HG02759 (cell line): Measurements from ENCODE around the gene LRRC56.

Experiments used
- ATAC-seq: cut with Tn5 transposase; IDR thresholded peaks from one replicate; pipeline ENCODE4 v1.9.1; 2021; ENCODE audit warnings: mild to moderate bottlenecking, moderate library complexity; ENCODE audit not compliant: unreplicated experiment

Gene LRRC56

DNA sequence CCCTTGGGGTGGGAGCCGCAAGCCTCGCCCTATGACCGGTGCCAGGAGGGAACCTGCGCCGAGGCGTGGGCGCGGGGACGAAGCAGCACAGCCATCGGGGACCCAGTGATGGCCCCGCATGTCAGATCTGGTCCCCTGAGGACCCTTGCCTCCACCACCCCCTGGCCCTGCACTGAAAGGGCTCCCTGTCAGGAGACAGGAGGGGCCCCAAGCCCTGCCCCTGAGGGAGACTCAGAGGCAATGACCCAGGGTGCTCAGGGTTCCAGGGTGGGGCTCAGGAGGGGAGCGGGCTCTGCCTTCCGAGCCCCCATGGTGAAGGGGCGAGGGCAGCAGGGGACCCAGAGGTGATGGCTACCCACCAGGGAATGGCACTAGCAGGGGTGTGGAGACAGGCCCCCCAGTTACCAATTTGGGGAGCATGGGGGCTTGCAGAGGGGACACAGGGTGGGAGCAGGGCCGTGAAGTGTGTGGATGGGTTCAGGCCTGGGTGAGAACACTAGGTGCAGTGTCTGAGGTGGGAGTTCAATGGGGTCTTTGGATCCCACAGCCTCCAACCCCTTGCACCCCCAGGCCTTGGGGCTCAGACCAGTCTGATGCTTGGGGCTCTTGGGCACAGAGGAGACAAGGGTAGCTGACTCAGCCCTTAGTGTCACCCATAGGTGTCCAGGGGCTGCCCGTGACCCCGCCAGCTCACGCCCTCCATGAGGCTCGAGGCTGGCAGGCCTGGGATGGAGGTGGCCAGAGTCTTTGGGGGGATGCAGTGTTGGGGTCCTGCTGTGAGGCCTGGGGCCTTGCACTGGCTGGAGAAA lies 499 bp downstream of the LRRC56 start:
- no peak for ATAC-seq

DNA sequence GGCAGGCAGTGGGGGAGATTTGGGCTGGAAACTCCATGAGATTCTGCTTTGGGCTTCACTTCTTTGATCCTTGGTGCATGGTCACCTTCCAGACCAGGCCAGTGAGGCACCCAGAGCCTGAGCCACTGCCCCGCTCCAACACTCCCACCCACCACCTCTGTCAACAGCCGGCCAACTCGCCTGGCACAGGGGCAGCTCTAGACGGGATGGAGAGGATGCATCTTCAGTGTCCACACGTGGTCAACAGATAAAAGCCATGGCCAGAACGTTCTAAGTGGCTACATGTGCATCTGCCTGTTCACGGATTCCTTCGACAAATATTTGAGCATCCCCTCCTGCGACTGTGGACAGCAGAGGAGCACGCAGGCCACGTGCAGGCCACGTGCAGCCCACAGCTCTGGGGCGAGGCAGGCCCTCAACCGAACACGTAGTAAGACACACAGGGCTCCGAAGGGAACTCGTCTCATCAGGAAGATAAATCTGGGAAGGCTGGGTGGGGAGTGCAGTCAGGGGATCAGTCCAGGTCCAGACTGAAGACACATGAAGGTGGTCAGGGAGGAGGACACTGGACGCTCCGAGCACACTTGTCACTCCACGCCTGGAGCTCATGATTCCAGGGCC lies 1.2 kb downstream of the LRRC56 start:
- no peak for ATAC-seq

DNA sequence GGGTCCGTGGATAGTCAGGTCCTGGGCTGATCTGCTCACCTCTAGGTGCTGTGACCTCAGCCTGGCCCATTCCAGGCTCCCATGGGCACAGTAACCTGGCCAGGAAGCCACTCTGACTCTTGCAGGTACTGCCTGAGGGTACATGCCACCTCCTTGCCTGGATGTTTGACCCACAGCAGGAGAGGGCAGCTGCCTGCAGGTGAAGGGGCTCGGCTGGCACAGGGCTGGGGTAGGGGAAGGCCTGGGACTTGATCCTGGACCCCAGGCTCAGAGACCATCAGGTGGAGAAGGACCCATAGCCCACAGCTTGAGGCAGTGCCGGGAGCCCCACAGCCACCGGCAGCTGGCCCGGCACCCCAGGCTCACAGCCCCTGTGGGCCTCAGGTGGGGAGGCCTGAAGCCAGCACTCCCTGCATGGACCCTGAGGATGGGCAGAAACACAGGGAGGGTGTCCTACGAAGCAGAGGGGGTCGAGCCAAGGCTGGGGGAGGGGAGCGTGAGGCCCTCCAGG lies 2.7 kb downstream of the LRRC56 start:
- ATAC-seq: no peak

DNA sequence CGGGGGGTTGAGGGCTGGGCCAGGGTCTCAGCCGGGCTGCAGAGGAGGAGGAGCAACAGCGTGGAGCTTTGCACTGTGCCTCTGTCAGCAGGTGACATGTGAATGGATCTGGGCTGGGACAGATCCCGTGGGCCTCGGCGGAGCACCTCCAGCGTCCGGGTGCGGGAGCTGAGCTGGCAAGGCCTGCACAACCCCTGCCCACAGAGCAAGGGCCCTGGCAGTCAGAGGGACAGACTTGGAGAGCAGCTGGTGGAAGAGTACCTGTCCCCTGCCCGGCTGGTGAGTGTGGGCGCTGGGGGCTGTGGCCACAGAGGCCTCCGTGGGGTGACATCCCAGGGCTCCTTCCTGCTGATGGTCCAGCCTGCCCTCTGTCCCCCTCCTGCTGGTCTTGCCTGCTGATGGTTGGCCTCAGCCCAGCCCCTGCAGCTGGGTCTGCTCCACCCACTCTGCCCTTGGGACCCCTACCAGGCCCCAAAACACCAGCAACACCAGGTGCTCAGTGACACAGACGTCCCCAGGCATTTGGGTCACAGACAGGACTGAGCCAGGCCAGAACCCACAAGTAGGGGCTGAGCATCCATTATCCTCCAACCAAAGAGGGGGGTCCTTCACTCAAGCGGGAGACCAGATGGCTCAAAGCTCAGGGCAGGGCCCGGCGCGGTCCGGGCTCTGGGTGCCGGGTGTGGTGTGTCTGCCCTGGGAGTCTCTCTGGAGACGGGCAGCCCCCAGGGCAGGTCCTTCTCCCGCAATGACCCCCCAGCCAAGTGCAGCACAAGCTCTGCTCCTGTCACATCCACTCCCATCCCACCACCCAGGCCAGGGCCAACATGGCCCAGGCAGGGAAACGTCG lies 3.5 kb downstream of the LRRC56 start:
- ATAC-seq: no peak

DNA sequence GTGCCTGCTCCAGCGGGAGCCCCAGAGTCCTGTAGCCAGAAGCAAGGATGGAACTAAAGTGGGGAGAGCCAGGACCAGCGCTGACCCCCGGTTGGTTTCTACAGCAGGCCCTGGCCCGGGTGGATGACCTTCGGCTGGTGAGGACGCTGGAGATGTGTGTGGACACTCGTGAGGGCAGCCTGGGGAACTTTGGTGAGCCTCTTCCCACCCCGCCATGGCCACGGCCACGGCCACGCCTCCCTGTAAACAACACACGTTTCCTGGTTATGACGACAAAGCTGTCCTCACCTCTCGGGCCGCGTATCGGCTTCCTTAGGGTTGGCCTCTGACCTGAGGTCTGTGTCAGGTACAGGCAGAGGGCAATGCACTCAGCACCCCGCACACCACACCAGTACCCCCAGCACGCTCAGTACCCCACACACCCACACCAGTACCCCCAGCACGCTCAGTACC lies 4.1 kb downstream of the LRRC56 start:
- no peak for ATAC-seq

DNA sequence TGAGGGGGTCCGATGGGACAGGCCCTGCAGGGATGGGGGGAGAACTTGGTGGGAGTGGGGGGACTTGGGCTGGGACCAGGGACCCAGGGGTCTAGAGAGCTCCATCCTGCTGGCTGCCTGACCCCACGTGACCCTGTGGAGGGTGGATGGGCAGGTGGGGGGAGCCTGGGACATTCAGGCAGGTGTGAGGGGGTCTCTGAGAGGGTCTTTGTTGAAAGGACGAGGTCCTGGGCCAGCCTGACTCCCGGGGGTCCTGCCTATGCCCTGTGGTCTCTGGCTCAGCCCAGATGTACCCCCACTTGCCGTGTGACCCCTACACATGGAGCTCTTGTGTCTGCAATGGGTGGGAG lies 7.5 kb downstream of the LRRC56 start:
- ATAC-seq: no peak

DNA sequence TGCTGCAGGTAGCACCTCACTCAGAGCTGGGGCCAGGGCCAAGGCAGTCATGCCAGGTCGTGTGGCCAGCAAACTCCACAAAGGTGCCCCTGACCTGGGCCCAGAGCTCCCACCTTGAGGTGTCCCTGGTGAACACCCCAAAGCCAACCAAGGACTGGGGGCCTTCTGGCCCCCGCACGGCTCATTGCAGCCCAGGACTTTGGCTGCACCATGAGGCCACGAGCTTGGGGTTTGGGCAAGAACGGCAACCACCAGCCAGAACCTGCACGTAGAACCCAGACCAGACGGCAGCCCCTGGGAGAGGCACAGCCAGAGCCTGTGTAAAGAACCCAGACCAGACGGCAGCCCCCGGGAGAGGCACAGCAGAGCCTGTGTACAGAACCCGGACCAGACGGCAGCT lies 7.8 kb downstream of the LRRC56 start:
- no peak for ATAC-seq

DNA sequence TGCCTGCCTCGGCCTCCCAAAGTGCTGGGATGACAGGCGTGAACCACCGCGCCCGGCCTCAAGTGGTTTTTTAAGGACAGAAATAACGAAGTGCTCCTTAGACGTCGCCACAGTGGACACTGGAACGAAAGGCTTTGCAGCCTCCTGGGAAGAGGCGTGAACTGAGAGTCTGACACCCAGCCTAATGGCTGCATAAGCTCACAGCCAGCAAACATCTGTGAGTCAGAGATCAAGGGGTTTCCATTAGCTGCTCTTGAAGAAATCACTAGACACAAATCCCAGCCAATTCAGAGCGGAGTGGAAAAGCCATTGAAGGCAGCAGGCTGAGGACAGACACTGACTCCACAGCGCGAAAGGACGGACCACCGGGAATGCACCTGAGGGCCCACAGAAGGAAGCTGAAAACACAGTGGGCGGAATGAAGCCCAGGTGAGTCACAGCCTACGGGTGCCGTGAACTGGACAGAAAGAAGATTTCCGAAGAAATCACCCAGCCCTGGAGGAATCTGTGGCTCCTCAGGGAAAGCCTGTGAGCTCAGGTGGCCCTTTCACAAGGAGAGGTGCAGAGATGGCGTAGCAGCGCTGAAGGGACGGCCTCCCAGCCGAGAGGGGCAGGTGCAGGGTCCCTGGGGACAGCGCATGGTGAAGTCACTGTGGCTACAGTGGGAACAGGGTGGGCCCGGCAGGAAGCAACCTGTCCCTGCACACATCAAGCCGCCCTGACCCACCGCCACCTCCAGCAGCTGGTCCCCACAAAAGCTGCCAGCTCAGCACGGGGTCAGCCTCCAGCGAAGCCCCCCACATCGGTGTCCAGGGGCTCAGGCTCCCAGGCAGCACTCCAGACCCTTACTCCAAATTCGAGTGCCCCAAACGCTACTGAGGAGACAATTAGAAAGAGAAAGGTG lies 11.6 kb downstream of the LRRC56 start:
- ATAC-seq: no peak

DNA sequence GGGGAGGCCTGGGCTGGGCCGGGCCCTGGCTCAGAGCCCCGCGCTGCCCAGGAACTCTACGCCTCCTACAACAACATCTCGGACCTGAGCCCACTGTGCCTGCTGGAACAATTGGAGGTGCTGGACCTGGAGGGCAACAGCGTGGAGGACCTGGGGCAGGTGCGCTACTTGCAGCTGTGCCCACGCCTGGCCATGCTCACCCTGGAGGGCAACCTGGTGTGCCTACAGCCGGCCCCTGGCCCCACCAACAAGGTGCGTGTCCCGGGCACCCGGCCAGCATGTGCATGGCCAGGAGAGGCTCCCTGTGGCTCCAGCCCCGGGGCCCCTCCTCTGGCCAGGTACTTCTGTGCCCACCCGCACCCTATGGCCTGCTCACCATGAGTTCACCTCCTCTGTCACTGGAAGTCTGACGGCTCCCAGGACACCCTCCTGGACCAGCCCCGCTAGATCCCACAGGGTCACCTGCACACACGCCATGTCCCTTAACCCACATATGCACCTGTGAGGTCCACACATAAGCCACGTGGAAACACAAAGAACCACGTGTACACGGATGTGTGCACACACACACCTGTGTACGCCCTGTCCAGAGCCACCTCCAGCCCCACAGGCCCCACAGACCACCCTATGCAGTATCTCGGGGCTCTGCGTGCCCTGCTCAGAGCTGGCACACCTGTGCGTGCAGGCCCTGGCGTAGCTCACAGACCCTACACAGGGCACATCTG lies 12.9 kb downstream of the LRRC56 start:
- ATAC-seq: no peak

DNA sequence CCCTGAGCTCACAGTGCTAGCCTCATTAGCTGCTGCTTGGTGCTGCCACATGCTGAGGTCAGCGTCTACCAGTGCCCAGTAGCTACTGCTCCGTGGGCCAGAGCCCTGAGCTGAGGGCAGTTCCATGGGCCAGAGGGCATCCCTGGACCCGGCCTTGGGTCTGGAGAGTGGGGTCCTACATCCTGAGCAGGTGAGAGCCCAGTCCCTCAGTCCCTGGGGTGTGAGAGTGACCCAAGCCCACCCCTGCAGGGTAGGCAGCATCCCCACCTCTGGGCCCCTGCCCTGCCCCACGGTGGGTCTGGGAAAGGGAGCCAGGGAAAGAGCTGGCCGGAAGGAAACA lies 13.4 kb downstream of the LRRC56 start:
- no peak for ATAC-seq

DNA sequence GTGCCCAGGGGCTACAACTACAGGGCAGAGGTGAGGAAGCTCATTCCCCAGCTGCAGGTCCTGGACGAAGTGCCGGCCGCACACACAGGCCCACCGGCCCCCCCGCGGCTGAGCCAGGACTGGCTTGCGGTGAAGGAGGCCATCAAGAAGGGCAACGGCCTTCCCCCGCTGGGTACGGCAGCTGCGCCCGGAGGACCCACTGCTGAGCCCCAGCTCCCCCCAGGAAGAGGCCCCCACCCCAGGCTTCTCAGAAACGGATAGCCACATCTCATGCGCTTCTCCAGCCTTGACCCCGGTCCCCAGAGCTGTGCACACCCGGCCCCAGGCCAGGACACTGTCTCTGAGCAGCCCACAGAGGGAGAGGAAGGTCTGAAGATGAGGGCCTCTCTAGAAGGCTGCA lies 13.8 kb downstream of the LRRC56 start:
- ATAC-seq: no peak

DNA sequence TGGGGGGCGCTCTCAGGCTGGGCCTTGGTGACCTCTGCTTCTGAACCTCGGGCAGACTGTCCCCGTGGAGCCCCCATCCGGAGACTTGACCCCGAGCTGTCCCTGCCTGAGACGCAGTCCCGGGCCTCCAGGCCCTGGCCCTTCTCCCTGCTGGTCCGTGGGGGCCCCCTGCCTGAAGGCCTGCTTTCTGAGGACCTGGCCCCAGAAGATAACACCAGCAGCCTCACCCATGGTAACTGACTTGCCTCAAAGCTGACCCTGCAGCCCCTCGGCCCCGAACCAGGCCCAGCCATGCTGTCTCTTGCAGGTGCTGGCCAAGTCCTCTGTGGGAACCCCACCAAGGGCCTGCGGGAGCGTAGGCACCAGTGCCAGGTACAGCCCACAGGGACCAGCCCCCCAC lies 14.3 kb downstream of the LRRC56 start:
- ATAC-seq: no peak

DNA sequence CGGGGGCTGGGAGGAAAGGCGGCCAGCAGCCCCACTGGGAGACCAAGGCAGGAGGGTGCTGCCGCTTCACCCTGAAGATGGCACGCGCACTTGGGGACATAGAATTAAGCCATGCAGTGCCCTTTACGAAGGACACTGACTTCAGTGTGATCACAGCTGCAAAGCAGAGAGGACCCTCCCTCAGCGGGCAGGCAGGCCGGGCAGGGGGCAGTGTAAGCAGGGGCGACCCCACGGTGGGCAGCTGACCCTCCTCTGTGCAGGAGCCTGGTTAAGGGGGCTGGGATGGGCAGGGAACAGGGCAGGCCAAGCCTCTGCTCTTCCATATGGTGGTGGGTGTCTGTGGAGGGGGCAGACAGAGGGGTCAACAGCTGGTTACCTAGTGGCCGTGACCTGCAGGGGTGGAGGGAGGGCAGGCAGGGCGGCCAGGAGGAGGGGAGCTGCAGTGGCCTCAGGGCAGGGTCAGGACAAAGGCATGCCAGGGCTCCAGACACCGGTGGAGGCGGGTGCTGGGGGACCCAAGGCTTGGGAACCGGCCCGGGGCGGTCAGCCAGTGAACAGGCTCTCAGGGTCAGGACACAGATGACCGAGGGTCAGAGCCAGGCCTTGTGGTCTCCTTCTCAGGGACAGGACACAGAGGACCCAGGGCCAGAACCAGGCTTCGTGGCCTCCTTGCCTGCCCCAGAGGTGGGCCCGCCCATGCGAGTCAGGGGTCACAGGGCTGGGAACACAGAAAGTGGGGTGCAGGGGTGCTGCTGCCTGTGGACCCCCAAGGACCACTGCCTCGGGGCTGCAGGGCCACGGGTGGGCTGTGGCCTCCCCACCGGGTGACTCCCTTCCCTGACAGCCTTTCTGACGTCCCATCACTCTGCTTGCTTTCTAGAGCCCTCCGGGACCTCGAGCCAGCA lies 16.0 kb downstream of the LRRC56 start:
- ATAC-seq: no peak

DNA sequence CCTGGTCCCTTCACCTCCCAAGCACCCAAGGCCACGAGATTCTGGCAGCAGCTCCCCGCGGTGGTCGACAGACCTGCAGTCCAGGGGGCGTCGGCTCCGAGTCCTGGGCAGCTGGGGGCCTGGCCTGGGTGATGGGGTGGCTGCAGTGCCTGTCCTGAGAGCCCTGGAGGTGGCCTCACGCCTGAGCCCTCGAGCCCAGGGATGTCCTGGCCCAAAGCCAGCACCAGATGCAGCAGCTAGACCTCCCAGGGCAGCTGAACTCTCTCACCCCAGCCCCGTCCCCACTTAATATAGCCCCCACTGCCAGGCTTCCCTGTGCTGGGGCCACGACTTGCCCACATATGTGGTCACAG lies 16.6 kb downstream of the LRRC56 start:
- ATAC-seq: no peak

DNA sequence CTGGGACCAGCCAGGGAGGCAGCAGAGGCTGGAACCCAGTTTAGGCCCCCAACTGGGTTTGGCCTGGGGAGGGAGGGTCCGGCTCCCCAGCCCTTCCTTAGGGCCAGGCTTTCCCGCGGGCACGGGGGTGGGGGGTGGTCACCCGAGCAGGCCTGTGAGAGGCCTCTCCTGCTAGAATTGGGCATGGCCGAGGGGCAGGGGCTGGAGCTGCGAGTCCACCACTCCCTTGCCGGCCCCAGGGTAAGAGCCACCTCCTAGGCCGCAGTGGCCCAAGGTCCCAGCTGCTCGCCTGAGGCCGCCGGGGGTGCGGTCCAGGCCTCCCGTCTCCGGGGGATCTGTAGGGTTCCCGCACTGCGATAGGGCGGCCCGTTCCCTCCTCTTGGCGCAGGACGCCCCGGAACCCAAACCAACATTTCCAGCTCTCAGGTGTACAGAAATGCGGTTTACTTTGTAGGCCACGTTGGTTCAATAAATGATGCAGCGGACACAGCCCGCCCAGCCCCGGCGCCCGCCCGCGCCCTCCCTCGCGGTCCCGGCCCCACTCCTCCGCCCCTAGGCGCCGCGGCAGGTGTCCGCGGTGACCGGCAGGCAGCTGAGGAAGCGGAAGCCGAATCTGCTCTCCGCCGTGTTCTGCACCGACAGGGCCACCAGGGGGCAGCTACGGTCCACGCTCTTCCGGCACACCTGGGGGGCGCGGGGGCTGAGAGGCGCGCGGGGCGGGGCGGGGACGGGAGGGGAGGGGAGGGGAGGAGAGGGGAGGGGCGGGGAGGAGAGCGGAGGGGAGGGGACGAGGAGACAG lies 17.3 kb downstream of the LRRC56 start:
- ATAC-seq: peak; percentile 72

DNA sequence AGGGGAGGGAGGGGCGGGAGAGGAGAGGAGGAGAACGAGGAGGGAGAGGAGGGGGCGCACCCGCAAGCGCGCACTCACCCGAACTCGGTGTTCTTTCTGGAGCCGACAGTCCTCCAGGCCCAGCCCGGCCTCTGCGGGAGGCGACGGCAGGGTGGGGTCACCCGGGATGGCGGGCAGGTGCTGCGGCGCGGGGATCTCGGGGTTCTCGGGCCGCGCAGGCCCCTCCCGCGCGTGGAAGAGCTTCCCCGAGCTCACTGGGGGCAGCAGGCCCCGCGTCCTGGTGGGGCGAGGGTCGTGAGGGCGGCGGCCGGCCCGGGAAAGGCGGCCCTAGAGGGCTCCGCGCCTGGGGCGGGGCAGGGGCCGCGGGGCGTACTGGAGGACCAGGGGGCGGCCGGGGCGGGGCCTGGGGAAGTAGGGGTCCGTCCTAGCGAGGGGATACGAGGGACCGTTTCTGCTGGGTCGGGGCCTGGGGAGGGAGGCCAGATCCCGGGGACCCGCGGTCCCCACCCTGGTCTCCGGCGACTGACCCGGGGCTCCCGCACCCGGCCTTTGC lies 18.0 kb downstream of the LRRC56 start:
- ATAC-seq: no peak

DNA sequence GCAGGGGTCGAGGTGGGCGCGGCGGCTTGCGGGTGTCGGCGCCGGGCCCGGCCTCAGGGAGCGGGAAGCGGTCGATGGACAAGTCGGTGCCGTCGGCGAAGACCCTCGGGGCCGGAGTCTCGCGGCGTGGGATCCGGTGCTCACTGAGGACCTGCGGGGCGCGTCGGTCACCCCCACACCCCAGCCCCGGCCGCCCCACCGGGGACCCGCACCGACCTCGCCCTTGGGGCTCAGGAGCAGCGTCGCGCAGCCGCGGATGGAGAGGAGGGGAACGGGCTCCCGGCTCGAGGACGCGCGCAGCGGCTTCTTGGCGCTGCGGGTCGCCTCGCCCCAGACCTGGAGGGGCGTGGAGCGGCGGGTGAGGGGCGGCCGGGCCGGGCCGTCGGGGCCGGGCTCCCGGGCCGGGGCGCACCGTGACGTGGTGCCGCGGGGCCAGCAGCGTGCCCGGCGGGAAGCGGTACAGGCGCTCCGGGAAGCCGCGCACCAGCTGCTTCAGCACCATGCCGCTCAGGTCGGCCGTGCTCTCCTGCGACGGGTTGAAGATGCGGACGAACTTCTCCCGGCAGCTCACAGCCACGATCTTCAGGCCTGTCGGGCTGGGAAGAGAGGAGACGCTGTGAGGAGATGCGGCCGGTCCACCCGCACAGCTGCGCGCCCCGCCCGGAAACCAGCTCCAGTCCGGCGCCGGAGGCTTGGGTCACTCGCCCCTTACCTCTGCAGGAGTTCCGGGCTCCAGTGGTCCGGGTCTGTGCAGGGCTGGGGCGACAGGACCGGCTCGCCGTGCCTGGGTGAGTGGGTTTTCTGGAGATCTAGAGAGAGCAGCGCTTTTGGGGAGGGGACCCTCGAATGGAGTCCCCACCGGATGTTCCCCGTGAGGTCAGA lies 18.7 kb downstream of the LRRC56 start:
- ATAC-seq: no peak
